NCI-H187 treated with DMSO at 0.1 percent for 48 hours (cell line): ENCODE measurements around the gene SPATA2.
"Not testable (repeated sequence)": the region's sequence is repeated elsewhere in the genome, so short reads cannot be mapped to it uniquely, and the experiment has no call there.

ENCODE experiments used
- DNase-seq: peaks from one replicate; lab custom pipeline; 2025; lab: John Stamatoyannopoulos, UW

SPATA2 gene

GRCh38 chr20:49915380-49916145 lies at the start of gene SPATA2:
Gene SPATA2, minus strand, starts transcription at chr20:49915529. Its CDS starts 7,039 bp downstream, at chr20:49908490.
- DNase-seq: peak; percentile 55

DNA sequence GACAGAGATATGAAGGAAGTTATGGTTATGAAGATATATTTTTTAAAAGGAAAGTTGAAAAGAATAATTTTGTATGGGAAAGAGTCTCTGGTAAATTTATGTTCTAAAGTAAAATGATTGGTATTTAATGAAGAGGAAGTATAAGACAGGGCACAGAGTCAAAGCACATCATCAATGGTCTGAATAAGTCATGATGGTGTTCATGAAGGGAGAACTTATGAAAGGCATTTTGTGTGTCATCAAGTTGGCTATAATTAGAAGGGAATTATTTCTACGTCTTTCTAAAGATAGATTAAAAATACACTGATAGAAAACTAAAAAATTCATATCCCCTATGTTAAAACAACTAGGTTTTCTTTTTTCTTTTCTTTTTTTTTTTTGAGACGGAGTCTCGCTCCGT lies 46.1 kb upstream of the SPATA2 start:
- no peak for DNase-seq

GRCh38 chr20:49957089-49957938 lies 42.0 kb upstream of the SPATA2 start:
- not testable (repeated sequence) for DNase-seq

- no peak for DNase-seq
Measured at GRCh38 chr20:49956689-49957088, 41.4 kb upstream of the SPATA2 start.

DNA sequence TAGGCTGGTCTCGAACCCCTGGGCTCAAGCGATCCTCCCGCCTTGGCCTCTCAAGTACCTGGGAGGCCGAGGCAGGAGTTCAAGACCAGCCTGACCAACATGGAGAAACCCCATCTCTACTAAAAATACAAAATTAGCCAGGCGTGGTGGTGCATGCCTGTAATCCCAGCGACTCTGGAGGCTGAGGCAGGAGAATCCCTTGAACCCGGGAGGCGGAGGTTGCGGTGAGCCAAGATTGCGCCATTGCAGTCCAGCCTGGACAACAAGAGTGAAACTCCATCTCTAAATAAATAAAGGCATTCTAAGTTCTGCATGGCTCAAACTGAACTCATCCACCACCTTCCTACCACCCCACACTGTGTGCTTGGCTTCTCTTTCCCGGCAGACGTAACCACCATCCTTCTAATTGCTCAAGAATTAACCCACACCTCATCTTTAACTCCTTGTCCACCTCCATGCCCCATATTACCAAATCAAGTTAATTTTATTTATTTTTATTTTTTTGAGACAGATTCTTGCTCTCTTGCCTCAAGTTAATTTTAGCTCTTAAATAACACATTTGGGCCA lies 40.6 kb upstream of the SPATA2 start:
- DNase-seq: not testable (repeated sequence)

DNA sequence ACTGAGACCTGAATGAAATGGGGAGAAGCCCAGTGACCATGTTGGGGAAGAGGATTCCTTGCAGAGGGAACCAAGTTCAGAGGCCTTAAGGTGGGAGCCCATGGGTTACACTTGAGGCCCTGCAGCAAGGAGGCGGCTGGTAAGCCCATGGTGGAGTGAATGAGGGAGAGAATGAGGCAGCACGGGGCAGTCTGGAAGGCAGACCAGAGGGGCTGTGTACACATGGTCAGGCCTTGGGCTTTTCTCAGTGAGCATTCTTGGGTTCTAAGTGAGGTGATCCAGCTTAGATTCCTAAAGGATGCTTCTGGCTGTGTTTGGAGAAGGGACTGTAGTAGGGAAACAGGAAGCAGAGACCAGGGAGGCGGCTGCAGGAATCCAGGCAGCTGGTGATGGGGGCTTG lies 39.8 kb upstream of the SPATA2 start:
- DNase-seq: no peak

DNA sequence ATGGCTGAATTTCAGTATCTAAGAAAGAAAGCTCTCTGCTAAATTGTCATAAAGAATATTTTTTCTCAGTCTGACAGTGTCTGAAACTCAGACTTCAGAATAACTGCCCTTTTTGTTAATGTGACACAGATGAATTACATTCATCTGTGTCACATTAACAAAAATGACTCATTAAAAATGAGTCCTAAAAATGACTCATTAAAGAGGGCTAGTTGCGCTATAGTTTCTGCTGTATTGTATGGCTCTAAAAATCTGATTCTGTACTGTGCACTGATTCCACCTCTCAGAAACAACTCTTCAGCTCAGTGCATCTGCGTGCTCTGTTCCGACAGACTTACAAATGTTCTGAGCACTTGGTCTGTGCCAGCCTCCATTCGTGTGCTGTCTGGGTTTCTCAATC lies 35.8 kb upstream of the SPATA2 start:
- no peak for DNase-seq

GRCh38 chr20:49948809-49949507 lies 33.6 kb upstream of the SPATA2 start:
- DNase-seq: no peak

DNA sequence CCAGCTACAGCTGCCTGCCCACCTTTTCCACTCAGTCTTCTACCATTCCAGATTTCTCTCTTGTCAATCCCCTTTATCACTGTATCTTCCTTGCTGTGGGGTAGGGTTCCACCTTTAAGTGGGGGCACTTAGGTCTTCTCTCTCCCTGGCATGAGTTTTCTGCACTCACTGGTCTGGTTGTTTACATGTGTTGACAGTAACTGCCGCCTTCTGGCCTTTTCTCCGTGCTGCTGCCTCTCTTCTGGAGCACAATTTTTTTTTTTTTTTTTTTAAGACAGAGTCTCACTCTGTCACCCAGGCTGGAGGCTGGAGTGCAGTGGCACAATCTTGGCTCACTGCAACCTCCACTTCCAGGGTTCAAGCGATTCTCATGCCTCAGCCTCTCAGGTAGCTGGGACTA lies 32.8 kb upstream of the SPATA2 start:
- DNase-seq: no peak

- no peak for DNase-seq
Measured at GRCh38 chr20:49945701-49946477, 30.6 kb upstream of the SPATA2 start.

GRCh38 chr20:49945306-49945700 lies 30.0 kb upstream of the SPATA2 start:
- DNase-seq: no peak

DNA sequence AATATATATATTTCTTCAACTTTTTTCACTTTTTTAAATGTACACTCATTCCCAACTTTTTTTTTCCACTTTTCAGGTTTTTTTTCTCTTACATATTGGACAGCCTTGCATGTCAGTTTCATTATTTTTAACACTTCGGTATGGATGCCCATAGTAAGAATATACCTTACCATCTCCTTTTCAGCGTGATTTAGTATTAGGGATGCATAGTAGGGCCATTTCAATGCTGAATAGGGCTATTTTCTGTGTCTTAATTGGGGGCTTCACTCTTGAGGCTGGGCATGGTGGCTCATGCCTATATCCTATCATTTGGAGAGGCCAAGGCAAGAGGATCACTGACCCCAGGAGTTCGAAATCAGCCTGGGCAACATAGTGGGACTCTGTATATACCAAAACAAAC lies 27.6 kb upstream of the SPATA2 start:
- no peak for DNase-seq

DNA sequence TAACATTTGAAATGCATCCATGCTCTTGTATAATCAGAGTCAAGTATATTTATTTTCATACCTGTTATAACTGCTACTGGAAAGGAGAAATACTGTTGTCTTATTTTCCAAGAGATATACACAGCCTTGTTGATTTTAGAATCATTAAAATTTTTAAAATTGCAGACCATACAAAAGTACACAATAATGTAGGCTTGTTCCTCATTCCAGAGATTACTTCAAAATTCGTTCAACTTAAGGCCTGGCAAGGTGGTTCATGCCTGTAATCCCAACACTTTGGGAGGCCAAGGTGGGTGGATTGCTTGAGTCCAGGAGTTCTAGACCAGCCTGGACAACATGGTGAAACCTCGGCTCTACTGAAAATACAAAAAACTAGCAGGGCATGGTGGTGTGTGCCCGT lies 27.0 kb upstream of the SPATA2 start:
- no peak for DNase-seq

- DNase-seq: no peak
Measured at GRCh38 chr20:49941456-49941855, 26.1 kb upstream of the SPATA2 start.

DNA sequence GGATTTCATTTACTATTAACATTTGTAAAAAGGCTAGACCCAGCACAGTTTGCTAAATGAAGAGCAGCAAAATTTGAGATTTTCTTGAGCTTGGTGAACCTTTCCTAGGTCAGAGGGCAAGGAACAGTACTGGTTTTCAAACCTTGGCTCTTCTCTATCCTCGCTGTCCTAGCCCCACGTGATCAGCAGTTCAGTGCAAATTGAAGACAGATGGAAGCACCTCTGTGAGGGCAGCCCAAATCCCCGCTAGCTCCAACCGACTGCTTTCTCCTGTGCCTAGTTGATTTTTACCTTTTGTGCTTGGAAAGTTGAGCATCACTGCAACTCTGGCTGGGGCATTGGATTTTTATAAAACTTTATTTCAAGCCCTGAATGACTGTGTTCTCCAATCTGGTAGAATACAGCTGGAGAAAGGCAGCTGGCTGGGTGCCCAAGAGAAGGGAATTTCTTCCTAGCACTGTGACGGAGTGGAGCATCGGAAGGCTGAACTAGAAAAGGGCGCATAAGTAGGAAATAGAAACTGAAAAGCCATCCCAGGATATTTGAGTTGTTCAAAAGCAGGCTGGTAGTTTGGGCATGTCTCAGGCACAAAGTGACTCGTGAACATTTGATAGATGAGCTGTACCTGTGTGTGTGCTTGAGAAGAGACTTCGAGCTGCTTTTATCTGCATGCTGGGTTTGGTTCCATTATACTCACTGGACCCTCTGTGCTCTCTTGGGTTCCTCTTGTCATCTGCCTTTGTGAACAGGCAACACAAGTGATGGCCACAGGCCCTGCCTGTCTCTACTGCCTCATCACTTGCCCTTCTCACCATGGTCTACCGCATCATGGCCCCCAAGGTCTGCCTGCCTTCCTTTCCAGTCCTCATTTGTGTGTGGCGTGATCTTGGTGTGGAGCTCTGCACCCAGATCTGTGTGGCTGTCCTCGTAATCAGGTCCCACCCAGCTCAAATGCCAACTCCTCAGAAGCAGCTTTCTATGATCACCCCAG lies 23.1 kb upstream of the SPATA2 start:
- DNase-seq: no peak

DNA sequence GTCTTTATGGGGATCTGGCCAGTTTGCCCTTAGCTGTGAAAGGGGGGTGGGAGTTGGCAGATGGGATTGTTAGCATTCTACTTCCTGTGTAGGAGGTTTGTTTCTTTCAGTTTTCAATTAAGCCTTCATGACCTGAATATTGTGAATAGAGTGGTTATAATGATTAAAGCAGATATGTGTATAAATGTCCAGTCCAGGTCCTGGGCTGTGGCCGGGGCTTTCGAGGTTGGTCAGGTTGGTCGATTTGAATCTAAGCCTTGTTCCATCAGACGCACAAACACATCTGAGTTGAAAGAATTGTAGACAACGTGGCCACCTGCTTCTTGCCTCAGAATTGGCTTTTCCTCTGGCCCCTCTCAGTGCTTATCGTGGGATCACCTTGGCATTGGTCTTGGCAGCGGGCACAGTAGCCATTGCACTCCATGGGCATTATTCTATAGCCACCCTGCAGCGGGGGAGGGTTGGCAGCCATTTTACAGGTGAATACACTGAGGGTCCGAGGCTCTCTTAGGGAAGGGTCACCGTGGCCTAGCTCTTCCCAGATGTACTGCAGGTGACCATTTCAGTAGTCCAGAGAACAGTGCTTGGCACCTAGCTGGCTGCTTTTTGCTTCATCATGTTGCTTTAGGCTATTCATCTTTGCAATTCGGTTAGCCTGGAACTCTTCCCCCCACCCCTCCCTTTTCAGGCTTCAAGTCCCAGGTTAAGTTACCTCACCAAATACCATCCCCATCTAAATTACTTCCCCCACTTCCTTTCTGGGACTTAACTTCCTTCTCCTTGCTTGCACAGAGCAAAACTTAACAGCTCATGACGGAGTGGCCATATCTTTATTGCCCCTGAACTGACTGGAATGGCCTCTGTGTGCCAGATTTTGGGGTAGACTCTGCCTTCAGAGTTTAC lies 21.9 kb upstream of the SPATA2 start:
- DNase-seq: no peak

GRCh38 chr20:49936153-49937026 lies 21.1 kb upstream of the SPATA2 start, which contains the start of gene RNF114:
Gene RNF114, plus strand, starts transcription at chr20:49936397. Its CDS starts 16 bp downstream, at chr20:49936413.
- DNase-seq: peak; percentile 24

- no peak for DNase-seq
Measured at GRCh38 chr20:49935746-49936152, 20.4 kb upstream of the SPATA2 start.
